Measurements from ENCODE around the gene FLNC. TPM values are rescaled to one million over a fixed set of nuclear protein-coding genes. Genes with fewer than 3 reads are reported as not detected.
A peak's percentile ranks its signal among the peaks of the same experiment; 100 is the strongest.

FLNC gene
- total and polyA plus RNA-seq, 9 of the 15 experiments (the other 6 are each of a cell fraction or from before 2014, with no cell fraction given): 0.90 to 155 (median 28.8) TPM

DNA sequence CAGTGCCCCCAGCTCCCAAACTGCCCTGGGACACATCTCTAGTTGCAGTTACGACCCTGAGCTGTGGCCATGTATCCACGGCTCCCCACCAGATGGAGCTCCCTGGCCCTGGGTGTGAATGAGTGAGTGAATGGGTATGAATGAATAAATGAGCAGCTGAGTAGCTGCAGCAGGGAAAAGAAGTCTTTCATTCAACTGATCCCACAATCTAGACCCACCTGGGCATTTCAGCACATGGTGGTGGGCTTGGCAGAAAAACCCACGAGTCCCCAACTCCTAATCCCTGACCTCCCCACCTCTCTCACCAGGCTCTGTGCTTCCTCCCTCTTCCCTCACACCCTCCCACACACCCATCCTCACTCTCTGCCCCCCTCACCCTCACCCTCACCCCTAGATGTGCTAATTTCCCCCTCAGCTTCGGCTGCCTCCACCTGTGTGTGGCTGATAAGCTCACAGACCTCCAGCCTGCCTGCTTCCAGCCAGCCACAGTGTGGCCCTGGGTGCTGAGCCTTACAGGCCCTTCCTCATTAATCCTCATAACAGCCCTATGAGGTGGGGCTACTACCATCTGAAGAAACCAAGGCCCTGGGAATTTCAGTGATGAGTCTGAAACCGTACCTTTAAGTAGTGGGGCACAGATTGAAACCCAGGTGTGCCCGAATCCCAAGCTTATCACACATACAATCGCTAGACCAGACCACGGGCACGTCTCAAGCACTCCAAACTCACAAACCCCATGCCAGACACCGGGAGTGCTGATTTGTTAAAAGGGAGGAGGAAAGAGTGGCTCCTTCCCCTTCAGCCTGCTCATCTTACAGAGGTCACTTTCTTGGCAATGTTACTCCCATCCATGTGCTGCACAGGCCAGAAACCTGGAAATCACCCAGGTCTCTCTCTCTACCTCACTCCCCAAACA lies 30.2 kb downstream of the FLNC start (continued):
- TF ChIP-seq KAT8 (IDR thresholded peaks at IDR 0.05; ENCODE audit: low read depth) (no peak), BRF2 (IDR thresholded peaks at IDR 0.05; ENCODE audit: borderline replicate concordance, insufficient read depth, insufficient read length) (no peak), ZC3H8 (IDR thresholded peaks at IDR 0.05) (peak; percentile 69; the same call in 1 of the 2 replicates), ATF6 (CRISPR knock-in tag; IDR thresholded peaks at IDR 0.05) (peak; percentile 2; the same call in 1 of the 2 replicates), ZFP30 (CRISPR knock-in tag; IDR thresholded peaks at IDR 0.05; ENCODE audit: borderline replicate concordance) (no peak), FOXJ3 (CRISPR knock-in tag; IDR thresholded peaks at IDR 0.05) (no peak), ZNF696 (CRISPR knock-in tag; conservative IDR thresholded peaks at IDR 0.05) (peak; percentile 58; the same call in 1 of the 2 replicates), CREB3 (tag; conservative IDR thresholded peaks at IDR 0.05; ENCODE audit: low read depth) (0 out of 2 replicates have a peak, but pooled peaks have one; percentile 19), PTRF (tag; IDR thresholded peaks at IDR 0.05) (no peak), FOXK1 (CRISPR knock-in tag; IDR thresholded peaks at IDR 0.05; ENCODE audit: borderline replicate concordance) (peak; percentile 73; the same call in 1 of the 2 replicates), ZNF561 (CRISPR knock-in tag; conservative IDR thresholded peaks at IDR 0.05) (no peak), HMGXB4 (CRISPR knock-in tag; IDR thresholded peaks at IDR 0.05) (no peak; the same call in 1 of the 2 replicates), THAP12 (CRISPR knock-in tag; IDR thresholded peaks at IDR 0.05) (0 out of 2 replicates have a peak, but pooled peaks have one; percentile 8)
- TF ChIP-seq, protein P1, sequence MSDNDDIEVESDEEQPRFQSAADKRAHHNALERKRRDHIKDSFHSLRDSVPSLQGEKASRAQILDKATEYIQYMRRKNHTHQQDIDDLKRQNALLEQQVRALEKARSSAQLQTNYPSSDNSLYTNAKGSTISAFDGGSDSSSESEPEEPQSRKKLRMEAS (CRISPR knock-in tag; IDR thresholded peaks at IDR 0.05): peak; percentile 77
- TF ChIP-seq, protein P2, sequence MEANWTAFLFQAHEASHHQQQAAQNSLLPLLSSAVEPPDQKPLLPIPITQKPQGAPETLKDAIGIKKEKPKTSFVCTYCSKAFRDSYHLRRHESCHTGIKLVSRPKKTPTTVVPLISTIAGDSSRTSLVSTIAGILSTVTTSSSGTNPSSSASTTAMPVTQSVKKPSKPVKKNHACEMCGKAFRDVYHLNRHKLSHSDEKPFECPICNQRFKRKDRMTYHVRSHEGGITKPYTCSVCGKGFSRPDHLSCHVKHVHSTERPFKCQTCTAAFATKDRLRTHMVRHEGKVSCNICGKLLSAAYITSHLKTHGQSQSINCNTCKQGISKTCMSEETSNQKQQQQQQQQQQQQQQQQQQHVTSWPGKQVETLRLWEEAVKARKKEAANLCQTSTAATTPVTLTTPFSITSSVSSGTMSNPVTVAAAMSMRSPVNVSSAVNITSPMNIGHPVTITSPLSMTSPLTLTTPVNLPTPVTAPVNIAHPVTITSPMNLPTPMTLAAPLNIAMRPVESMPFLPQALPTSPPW (CRISPR knock-in tag; IDR thresholded peaks at IDR 0.05): peak; percentile 93
